Liver (tissue), 9 donors: Measurements from ENCODE around the gene KCNMA1. TPM values are rescaled to one million over a fixed set of nuclear protein-coding genes. Genes with fewer than 3 reads are reported as not detected.

Source experiments
- DNase-seq: peaks from one replicate; pipeline ENCODE4 v3.0.0-alpha.2; 2017; ENCODE audit warnings: low spot score
- H3K27ac ChIP-seq, 2 donors: one replicate each; pipeline ENCODE4 v1.7.0; 2013; ENCODE audit warnings: inconsistent platforms in 2 of 2, low read length in 2 of 2, control low read depth in 1 of 2, low read depth in 1 of 2, mild to moderate bottlenecking in 1 of 2
- H3K27me3 ChIP-seq, 4 donors: one replicate each; pipeline versions ENCODE4 v1.6.1 to v1.7.0; 2013; ENCODE audit warnings: low read length in 3 of 4, inconsistent platforms in 1 of 4, mild to moderate bottlenecking in 1 of 4, moderate library complexity in 1 of 4; ENCODE audit not compliant: control insufficient read depth in 4 of 4, insufficient read depth in 4 of 4
- H3K36me3 ChIP-seq, 4 donors: one replicate each; pipeline versions ENCODE4 v1.6.1 to v1.7.0; 2013; ENCODE audit warnings: low read length in 3 of 4, mild to moderate bottlenecking in 3 of 4, low read depth in 1 of 4, moderate library complexity in 1 of 4; ENCODE audit not compliant: control insufficient read depth in 4 of 4, insufficient read depth in 3 of 4
- H3K4me1 ChIP-seq, 4 donors: one replicate each; pipeline versions ENCODE4 v1.6.1 to v1.7.0; 2013; ENCODE audit warnings: low read length in 3 of 4, mild to moderate bottlenecking in 3 of 4, moderate library complexity in 1 of 4; ENCODE audit not compliant: control insufficient read depth in 4 of 4, insufficient read depth in 4 of 4
- H3K4me3 ChIP-seq, 3 donors: one replicate each; pipeline versions ENCODE4 v1.6.1 to v1.7.0; 2013; ENCODE audit warnings: low read length in 3 of 3, control low read depth in 1 of 3, low read depth in 1 of 3, mild to moderate bottlenecking in 1 of 3
- H3K9ac ChIP-seq, 2 donors: one replicate each; pipeline ENCODE4 v1.7.0; 2013; ENCODE audit warnings: low read length in 2 of 2, mild to moderate bottlenecking in 2 of 2, moderate library complexity in 2 of 2, control low read depth in 1 of 2, low read depth in 1 of 2
- H3K9me3 ChIP-seq, 4 donors: one replicate each; pipeline versions ENCODE4 v1.6.1 to v1.7.0; 2013; ENCODE audit warnings: low read length in 3 of 4; ENCODE audit not compliant: control insufficient read depth in 4 of 4
- ATF3 ChIP-seq: IDR thresholded peaks from 2 replicates; pipeline ENCODE4 v1.6.1; 2016; ENCODE audit warnings: antibody characterized with exemption
- CTCF ChIP-seq: fragments of 150-350 bp; IDR thresholded peaks from 2 replicates; pipeline ENCODE4 v1.5.1; 2017; ENCODE audit warnings: improper control_type of control experiment, low read depth, low read length; ENCODE audit not compliant: missing input control
- FOXA1 ChIP-seq: IDR thresholded peaks from 2 replicates; pipeline ENCODE4 v1.6.1; 2016; ENCODE audit warnings: antibody characterized with exemption
- FOXA2 ChIP-seq: IDR thresholded peaks from 2 replicates; pipeline ENCODE4 v1.6.1; 2016; ENCODE audit warnings: antibody characterized with exemption
- GABPA ChIP-seq, 2 donors: IDR thresholded peaks in 1 of 2; conservative IDR thresholded peaks in 1 of 2; 2 replicates each; pipeline ENCODE4 v1.6.1; 2016; ENCODE audit warnings: antibody characterized with exemption in 2 of 2, mild to moderate bottlenecking in 1 of 2, moderate library complexity in 1 of 2
- HNF4G ChIP-seq: IDR thresholded peaks from 2 replicates; pipeline ENCODE4 v1.6.1; 2016; ENCODE audit warnings: antibody characterized with exemption
- JUND ChIP-seq, 2 donors: IDR thresholded peaks; 2 replicates each; pipeline ENCODE4 v1.6.1; 2016; ENCODE audit warnings: antibody characterized with exemption in 2 of 2
- MAX ChIP-seq: IDR thresholded peaks from 2 replicates; pipeline ENCODE4 v1.6.1; 2016; ENCODE audit warnings: antibody characterized with exemption
- NR2F2 ChIP-seq: IDR thresholded peaks from 2 replicates; pipeline ENCODE4 v1.6.1; 2016; ENCODE audit warnings: antibody characterized with exemption
- REST ChIP-seq: IDR thresholded peaks from 2 replicates; pipeline ENCODE4 v1.6.1; 2016; ENCODE audit warnings: antibody characterized with exemption, mild to moderate bottlenecking
- RXRA ChIP-seq, 2 donors: IDR thresholded peaks; 2 replicates each; pipeline ENCODE4 v1.6.1; 2017 to 2018; ENCODE audit warnings: antibody characterized with exemption in 2 of 2, mild to moderate bottlenecking in 1 of 2
- TAF1 ChIP-seq: conservative IDR thresholded peaks from 2 replicates; pipeline ENCODE4 v1.6.1; 2016; ENCODE audit warnings: antibody characterized with exemption, mild to moderate bottlenecking
- YY1 ChIP-seq: IDR thresholded peaks from 2 replicates; pipeline ENCODE4 v1.6.1; 2016; ENCODE audit warnings: antibody characterized with exemption, mild to moderate bottlenecking
- WGBS: extraction: QIAGEN DNeasy Blood & Tissue Kit; methylation state at CpG from one replicate; pipeline ENCODE4 v1.1.7; 2013; 5-methylcytosine and 5-hydroxymethylcytosine counted together
- polyA plus RNA-seq, 2 donors: library from polyadenylated mRNA; stranded (reverse) in 1 of 2; unstranded in 1 of 2; fragments of 200-250 nt in 1 of 2; fragments of >200 nt in 1 of 2; fragmentation: Nextera tagmentation in 1 of 2; extraction: Ambion mirVana in 1 of 2; gene quantifications; one replicate each; pipeline versions ENCODE4 v1.2.1 to v1.2.3, GENCODE V29; 2013 to 2015
- total RNA-seq, 2 donors: library from RNA; depleted of rRNA; stranded (reverse); fragments of >200 nt; gene quantifications; one replicate each; pipeline ENCODE4 v1.2.3, GENCODE V29; 2014
- donor health status: healthy.
- donor health status: healthy.
- donor health status: healthy.
- donor health status: healthy.
- donor health status: healthy.

The KCNMA1 gene
- total and polyA plus RNA-seq, 4 donors = 2.5 to 9.7 (median 4.7) TPM

- WGBS = 70% methylated on average over 5 of the region's 5 CpGs
- H3K36me3 ChIP-seq = no peaks in the 10 kb centered on the region
- no peak for DNase-seq
- H3K9me3 ChIP-seq = no peaks in the 10 kb centered on the region
- no peak overlapping the region for H3K4me3 ChIP-seq
- no peaks in the 10 kb centered on the region for H3K27me3 ChIP-seq
- no peak overlapping the region for H3K9ac ChIP-seq
- peaks cover 0 to 19% (median 5%) of the 10 kb centered on the region in 4 donors for H3K4me1 ChIP-seq
- TF ChIP-seq CTCF (no peak), MAX (no peak), FOXA1 (no peak), RXRA (IDR thresholded peaks at IDR 0.05) (no peak), JUND (IDR thresholded peaks at IDR 0.05) (no peak), TAF1 (no peak), YY1 (no peak), HNF4G (no peak)
- H3K27ac ChIP-seq = no peak overlapping the region
Measured at GRCh38 chr10:77240041-77240652, 397.5 kb downstream of the KCNMA1 start.

GRCh38 chr10:77237120-77237519, 400.5 kb downstream of the KCNMA1 start:
- Histone ChIP-seq H3K4me3 (no peak overlapping the region), H3K4me1 (peaks cover 0 to 23% (median 5%) of the 10 kb centered on the region in 4 donors), H3K9me3 (no peaks in the 10 kb centered on the region), H3K27me3 (no peaks in the 10 kb centered on the region), H3K36me3 (no peaks in the 10 kb centered on the region), H3K9ac (no peak overlapping the region), H3K27ac (no peak overlapping the region)
- DNase-seq = no peak
- no peak for TF ChIP-seq ATF3
- TF ChIP-seq YY1 = no peak
- TF ChIP-seq CTCF = no peak
- TF ChIP-seq REST = no peak
- no peak for TF ChIP-seq NR2F2
- TF ChIP-seq HNF4G = no peak
- TF ChIP-seq GABPA (IDR thresholded peaks at IDR 0.05 in 1 of 2, conservative IDR thresholded peaks at IDR 0.05 in 1 of 2) = no peak
- TF ChIP-seq FOXA2 = no peak
